Memory B cell (primary cell): Measurements from ENCODE around the gene ZNF831.

Experiments
- ATAC-seq: fragments of 150-1000 bp; cut with Tn5 transposase; 2 replicates; pipeline ENCODE4 v1.10.0; 2021; ENCODE audit warnings: low read depth, mild to moderate bottlenecking, moderate library complexity
- DNase-seq, 2 donors: peaks; one replicate each; pipeline ENCODE4 v3.0.0; 2022; ENCODE audit warnings: low spot score in 2 of 2
- H3K27ac Mint-ChIP-seq: one replicate; pipeline ENCODE4 v1.8.0; 2022; ENCODE audit warnings: mild to moderate bottlenecking, moderate library complexity, mixed read lengths
- H3K27me3 Mint-ChIP-seq: one replicate; pipeline ENCODE4 v1.8.0; 2022; ENCODE audit warnings: mixed read lengths
- H3K36me3 Mint-ChIP-seq: one replicate; pipeline ENCODE4 v1.8.0; 2022; ENCODE audit warnings: mild to moderate bottlenecking, mixed read lengths
- H3K4me1 Mint-ChIP-seq: one replicate; pipeline ENCODE4 v1.8.0; 2022; ENCODE audit warnings: mixed read lengths
- H3K4me3 Mint-ChIP-seq: one replicate; pipeline ENCODE4 v1.8.0; 2022; ENCODE audit warnings: mild to moderate bottlenecking, moderate library complexity, mixed read lengths
- H3K9me3 Mint-ChIP-seq: one replicate; pipeline ENCODE4 v1.8.0; 2022; ENCODE audit warnings: mixed read lengths

The ZNF831 gene

GRCh38 chr20:59232618-59233017, 69.0 kb downstream of the ZNF831 start:
- Mint-ChIP-seq H3K4me1 (no peaks in the 10 kb centered on the region), H3K9me3 (peaks cover 3% of the 10 kb centered on the region), H3K36me3 (peaks cover 12% of the 10 kb centered on the region), H3K27me3 (no peaks in the 10 kb centered on the region), H3K4me3 (no peak overlapping the region), H3K27ac (no peak overlapping the region)
- DNase-seq = no peak
- ATAC-seq = no peak

- Mint-ChIP-seq H3K4me1 (no peaks in the 10 kb centered on the region), H3K9me3 (no peaks in the 10 kb centered on the region), H3K36me3 (peaks cover 9% of the 10 kb centered on the region), H3K27ac (no peak overlapping the region), H3K4me3 (no peak overlapping the region), H3K27me3 (no peaks in the 10 kb centered on the region)
- ATAC-seq (no peak), DNase-seq (no peak)
These were observed 71.6 kb downstream of the ZNF831 start for GRCh38 chr20:59235226-59235625.

GRCh38 chr20:59240006-59240405, 76.4 kb downstream of the ZNF831 start:
- Mint-ChIP-seq H3K4me1 (no peaks in the 10 kb centered on the region), H3K4me3 (no peak overlapping the region)

GRCh38 chr20:59242714-59243626, 79.3 kb downstream of the ZNF831 start:
- DNase-seq = no peak
- H3K4me3 Mint-ChIP-seq = no peak overlapping the region
- H3K9me3 Mint-ChIP-seq = no peaks in the 10 kb centered on the region
- peaks cover 20% of the 10 kb centered on the region for H3K36me3 Mint-ChIP-seq
- no peaks in the 10 kb centered on the region for H3K27me3 Mint-ChIP-seq
- ATAC-seq = no peak
- no peak overlapping the region for H3K27ac Mint-ChIP-seq
- H3K4me1 Mint-ChIP-seq = no peaks in the 10 kb centered on the region

More at GRCh38 chr20:59240006-59240405, 76.4 kb downstream of the ZNF831 start:
- ATAC-seq (no peak), DNase-seq (no peak)
- H3K27me3 Mint-ChIP-seq = no peaks in the 10 kb centered on the region
- H3K9me3 Mint-ChIP-seq = no peaks in the 10 kb centered on the region
- H3K27ac Mint-ChIP-seq = no peak overlapping the region
- H3K36me3 Mint-ChIP-seq = peaks cover 18% of the 10 kb centered on the region

GRCh38 chr20:59246691-59247400, 83.2 kb downstream of the ZNF831 start:
- Mint-ChIP-seq H3K4me3 (no peak overlapping the region), H3K27ac (no peak overlapping the region), H3K4me1 (no peaks in the 10 kb centered on the region), H3K9me3 (peaks cover 8% of the 10 kb centered on the region), H3K27me3 (no peaks in the 10 kb centered on the region), H3K36me3 (peaks cover 30% of the 10 kb centered on the region)
- no peak for ATAC-seq
- DNase-seq = no peak

- Mint-ChIP-seq H3K36me3 (peaks cover 30% of the 10 kb centered on the region), H3K9me3 (peaks cover 8% of the 10 kb centered on the region), H3K27me3 (no peaks in the 10 kb centered on the region), H3K4me3 (no peak overlapping the region), H3K4me1 (peaks cover under 1% of the 10 kb centered on the region), H3K27ac (no peak overlapping the region)
- no peak for DNase-seq
- no peak for ATAC-seq
These were observed 84.4 kb downstream of the ZNF831 start for GRCh38 chr20:59247731-59248684.

- no peak for DNase-seq
- no peaks in the 10 kb centered on the region for H3K27me3 Mint-ChIP-seq
- H3K36me3 Mint-ChIP-seq = peaks cover 22% of the 10 kb centered on the region
- no peak for ATAC-seq
- no peak overlapping the region for H3K4me3 Mint-ChIP-seq
- H3K4me1 Mint-ChIP-seq = peaks cover 4% of the 10 kb centered on the region
- H3K9me3 Mint-ChIP-seq = peaks cover 8% of the 10 kb centered on the region
- H3K27ac Mint-ChIP-seq = no peak overlapping the region
These were observed 86.7 kb downstream of the ZNF831 start for GRCh38 chr20:59250293-59250692.

GRCh38 chr20:59253325-59253724, 89.7 kb downstream of the ZNF831 start:
- Mint-ChIP-seq H3K27ac (no peak overlapping the region), H3K36me3 (peaks cover 16% of the 10 kb centered on the region), H3K4me1 (peaks cover 14% of the 10 kb centered on the region), H3K9me3 (peaks cover 8% of the 10 kb centered on the region), H3K27me3 (no peaks in the 10 kb centered on the region), H3K4me3 (no peak overlapping the region)
- ATAC-seq (no peak), DNase-seq (no peak)

GRCh38 chr20:59253779-59254319, 90.2 kb downstream of the ZNF831 start:
- DNase-seq = no peak
- peaks cover 8% of the 10 kb centered on the region for H3K9me3 Mint-ChIP-seq
- no peak for ATAC-seq
- no peak overlapping the region for H3K4me3 Mint-ChIP-seq
- H3K36me3 Mint-ChIP-seq = peaks cover 14% of the 10 kb centered on the region
- peaks cover 16% of the 10 kb centered on the region for H3K4me1 Mint-ChIP-seq
- H3K27ac Mint-ChIP-seq = no peak overlapping the region
- no peaks in the 10 kb centered on the region for H3K27me3 Mint-ChIP-seq

GRCh38 chr20:59255256-59255655, 91.6 kb downstream of the ZNF831 start:
- Mint-ChIP-seq H3K27me3 (no peaks in the 10 kb centered on the region), H3K9me3 (peaks cover 8% of the 10 kb centered on the region), H3K4me1 (peaks cover 16% of the 10 kb centered on the region), H3K27ac (no peak overlapping the region), H3K4me3 (no peak overlapping the region), H3K36me3 (peaks cover 10% of the 10 kb centered on the region)
- no peak for DNase-seq
- ATAC-seq = no peak

GRCh38 chr20:59258221-59258621, 94.6 kb downstream of the ZNF831 start:
- no peak overlapping the region for H3K27ac Mint-ChIP-seq
- no peaks in the 10 kb centered on the region for H3K36me3 Mint-ChIP-seq
- H3K4me3 Mint-ChIP-seq = no peak overlapping the region
- DNase-seq (no peak), ATAC-seq (no peak)
- peaks cover 5% of the 10 kb centered on the region for H3K27me3 Mint-ChIP-seq
- H3K4me1 Mint-ChIP-seq = peaks cover 13% of the 10 kb centered on the region
- no peaks in the 10 kb centered on the region for H3K9me3 Mint-ChIP-seq

- no peak overlapping the region for H3K27ac Mint-ChIP-seq
- no peaks in the 10 kb centered on the region for H3K36me3 Mint-ChIP-seq
- ATAC-seq (no peak), DNase-seq (no peak)
- no peak overlapping the region for H3K4me3 Mint-ChIP-seq
- H3K4me1 Mint-ChIP-seq = peaks cover 12% of the 10 kb centered on the region
- peaks cover 9% of the 10 kb centered on the region for H3K27me3 Mint-ChIP-seq
- no peaks in the 10 kb centered on the region for H3K9me3 Mint-ChIP-seq
These were observed 96.3 kb downstream of the ZNF831 start for GRCh38 chr20:59259946-59260345.

GRCh38 chr20:59265298-59265697, 101.7 kb downstream of the ZNF831 start:
- H3K4me1 Mint-ChIP-seq = peaks cover 3% of the 10 kb centered on the region
- H3K36me3 Mint-ChIP-seq = no peaks in the 10 kb centered on the region
- H3K9me3 Mint-ChIP-seq = peaks cover 4% of the 10 kb centered on the region
- peaks cover 26% of the 10 kb centered on the region for H3K27me3 Mint-ChIP-seq
- DNase-seq = no peak
- H3K27ac Mint-ChIP-seq = no peak overlapping the region
- no peak for ATAC-seq
- H3K4me3 Mint-ChIP-seq = no peak overlapping the region
